ENCODE results near the gene TEN1.

Gene TEN1

GRCh38 chr17:76019833-76020467 is 40.9 kb downstream of the TEN1 start:
- Histone ChIP-seq H3K27me3 (replicated peaks; ENCODE audit: control insufficient read depth, insufficient read depth, low read length) (peaks cover 37% of the 10 kb centered on the region), H3K9ac (ENCODE audit: low read length) (no peak overlapping the region), H3K4me3 (ENCODE audit: low read length) (no peak overlapping the region), H3K9me3 (ENCODE audit: control insufficient read depth, low read length) (no peaks in the 10 kb centered on the region), H3K36me3 (ENCODE audit: control insufficient read depth, insufficient read depth, low read length, severe bottlenecking) (no peaks in the 10 kb centered on the region), H3K4me1 (ENCODE audit: control insufficient read depth, insufficient read depth, low read length) (no peaks in the 10 kb centered on the region)
- no peak for DNase-seq (ENCODE audit: low read depth)

GRCh38 chr17:76022285-76022684 is 43.2 kb downstream of the TEN1 start:
- H3K27me3 ChIP-seq (replicated peaks; ENCODE audit: control insufficient read depth, insufficient read depth, low read length) = peaks cover 30% of the 10 kb centered on the region
- no peaks in the 10 kb centered on the region for H3K9me3 ChIP-seq (ENCODE audit: control insufficient read depth, low read length)
- no peak overlapping the region for H3K9ac ChIP-seq (ENCODE audit: low read length)
- H3K4me1 ChIP-seq (ENCODE audit: control insufficient read depth, insufficient read depth, low read length) = no peaks in the 10 kb centered on the region
- no peak for DNase-seq (ENCODE audit: low read depth)
- no peak overlapping the region for H3K4me3 ChIP-seq (ENCODE audit: low read length)
- no peaks in the 10 kb centered on the region for H3K36me3 ChIP-seq (ENCODE audit: control insufficient read depth, insufficient read depth, low read length, severe bottlenecking)

- DNase-seq (ENCODE audit: low read depth) = no peak
- H3K27me3 ChIP-seq (replicated peaks; ENCODE audit: control insufficient read depth, insufficient read depth, low read length) = peaks cover 28% of the 10 kb centered on the region
- H3K4me3 ChIP-seq (ENCODE audit: low read length) = no peak overlapping the region
- no peaks in the 10 kb centered on the region for H3K9me3 ChIP-seq (ENCODE audit: control insufficient read depth, low read length)
- H3K9ac ChIP-seq (ENCODE audit: low read length) = no peak overlapping the region
- no peaks in the 10 kb centered on the region for H3K36me3 ChIP-seq (ENCODE audit: control insufficient read depth, insufficient read depth, low read length, severe bottlenecking)
- no peaks in the 10 kb centered on the region for H3K4me1 ChIP-seq (ENCODE audit: control insufficient read depth, insufficient read depth, low read length)
Measured at GRCh38 chr17:76022973-76023899, 44.2 kb downstream of the TEN1 start.

- no peak for DNase-seq (ENCODE audit: low read depth)
- Histone ChIP-seq H3K4me3 (ENCODE audit: low read length) (no peak overlapping the region), H3K27me3 (replicated peaks; ENCODE audit: control insufficient read depth, insufficient read depth, low read length) (peaks cover 28% of the 10 kb centered on the region), H3K36me3 (ENCODE audit: control insufficient read depth, insufficient read depth, low read length, severe bottlenecking) (no peaks in the 10 kb centered on the region), H3K4me1 (ENCODE audit: control insufficient read depth, insufficient read depth, low read length) (no peaks in the 10 kb centered on the region), H3K9ac (ENCODE audit: low read length) (no peak overlapping the region), H3K9me3 (ENCODE audit: control insufficient read depth, low read length) (no peaks in the 10 kb centered on the region)
Measured at GRCh38 chr17:76023900-76024237, 44.8 kb downstream of the TEN1 start.

GRCh38 chr17:76024353-76024752 is 45.3 kb downstream of the TEN1 start:
- Histone ChIP-seq H3K4me1 (ENCODE audit: control insufficient read depth, insufficient read depth, low read length) (no peaks in the 10 kb centered on the region), H3K36me3 (ENCODE audit: control insufficient read depth, insufficient read depth, low read length, severe bottlenecking) (no peaks in the 10 kb centered on the region), H3K9ac (ENCODE audit: low read length) (no peak overlapping the region), H3K4me3 (ENCODE audit: low read length) (no peak overlapping the region), H3K27me3 (replicated peaks; ENCODE audit: control insufficient read depth, insufficient read depth, low read length) (peaks cover 23% of the 10 kb centered on the region), H3K9me3 (ENCODE audit: control insufficient read depth, low read length) (no peaks in the 10 kb centered on the region)
- no peak for DNase-seq (ENCODE audit: low read depth)

- Histone ChIP-seq H3K36me3 (ENCODE audit: control insufficient read depth, insufficient read depth, low read length, severe bottlenecking) (no peaks in the 10 kb centered on the region), H3K4me1 (ENCODE audit: control insufficient read depth, insufficient read depth, low read length) (no peaks in the 10 kb centered on the region), H3K4me3 (ENCODE audit: low read length) (no peak overlapping the region), H3K9me3 (ENCODE audit: control insufficient read depth, low read length) (no peaks in the 10 kb centered on the region), H3K27me3 (replicated peaks; ENCODE audit: control insufficient read depth, insufficient read depth, low read length) (peaks cover 15% of the 10 kb centered on the region), H3K9ac (ENCODE audit: low read length) (no peak overlapping the region)
- no peak for DNase-seq (ENCODE audit: low read depth)
Measured at GRCh38 chr17:76025294-76025693, 46.3 kb downstream of the TEN1 start.

- H3K27me3 ChIP-seq (replicated peaks; ENCODE audit: control insufficient read depth, insufficient read depth, low read length) = peaks cover 11% of the 10 kb centered on the region
- DNase-seq (ENCODE audit: low read depth) = no peak
- H3K9me3 ChIP-seq (ENCODE audit: control insufficient read depth, low read length) = no peaks in the 10 kb centered on the region
- no peaks in the 10 kb centered on the region for H3K36me3 ChIP-seq (ENCODE audit: control insufficient read depth, insufficient read depth, low read length, severe bottlenecking)
- H3K9ac ChIP-seq (ENCODE audit: low read length) = no peak overlapping the region
- H3K4me3 ChIP-seq (ENCODE audit: low read length) = no peak overlapping the region
- H3K4me1 ChIP-seq (ENCODE audit: control insufficient read depth, insufficient read depth, low read length) = no peaks in the 10 kb centered on the region
Measured at GRCh38 chr17:76026714-76027158, 47.7 kb downstream of the TEN1 start.

- Histone ChIP-seq H3K4me3 (ENCODE audit: low read length) (no peak within 1 kb of the TSS), H3K4me1 (ENCODE audit: control insufficient read depth, insufficient read depth, low read length) (no peaks in the 10 kb centered on the region), H3K9me3 (ENCODE audit: control insufficient read depth, low read length) (no peaks in the 10 kb centered on the region), H3K9ac (ENCODE audit: low read length) (no peak within 1 kb of the TSS), H3K27me3 (replicated peaks; ENCODE audit: control insufficient read depth, insufficient read depth, low read length) (peaks cover 11% of the 10 kb centered on the region), H3K36me3 (ENCODE audit: control insufficient read depth, insufficient read depth, low read length, severe bottlenecking) (no peaks in the 10 kb centered on the region)
- DNase-seq (ENCODE audit: low read depth) = no peak
Measured at GRCh38 chr17:76027159-76027839, 48.3 kb downstream of the TEN1 start, which contains the start of gene EVPL. Gene EVPL (minus strand): TSS chr17:76027306. CDS start chr17:76027198, 108 bp downstream.

GRCh38 chr17:76032073-76032779 is 53.2 kb downstream of the TEN1 start:
- peaks cover 3% of the 10 kb centered on the region for H3K27me3 ChIP-seq (replicated peaks; ENCODE audit: control insufficient read depth, insufficient read depth, low read length)
- no peak for DNase-seq (ENCODE audit: low read depth)
- no peak overlapping the region for H3K9ac ChIP-seq (ENCODE audit: low read length)
- H3K4me1 ChIP-seq (ENCODE audit: control insufficient read depth, insufficient read depth, low read length) = no peaks in the 10 kb centered on the region
- no peak overlapping the region for H3K4me3 ChIP-seq (ENCODE audit: low read length)
- H3K9me3 ChIP-seq (ENCODE audit: control insufficient read depth, low read length) = no peaks in the 10 kb centered on the region
- no peaks in the 10 kb centered on the region for H3K36me3 ChIP-seq (ENCODE audit: control insufficient read depth, insufficient read depth, low read length, severe bottlenecking)

GRCh38 chr17:76032780-76033108 is 53.7 kb downstream of the TEN1 start:
- no peak for DNase-seq (ENCODE audit: low read depth)
- Histone ChIP-seq H3K27me3 (replicated peaks; ENCODE audit: control insufficient read depth, insufficient read depth, low read length) (peaks cover 3% of the 10 kb centered on the region), H3K4me1 (ENCODE audit: control insufficient read depth, insufficient read depth, low read length) (no peaks in the 10 kb centered on the region), H3K9me3 (ENCODE audit: control insufficient read depth, low read length) (no peaks in the 10 kb centered on the region), H3K9ac (ENCODE audit: low read length) (no peak overlapping the region), H3K36me3 (ENCODE audit: control insufficient read depth, insufficient read depth, low read length, severe bottlenecking) (no peaks in the 10 kb centered on the region), H3K4me3 (ENCODE audit: low read length) (no peak overlapping the region)

GRCh38 chr17:76033139-76033538 is 54.1 kb downstream of the TEN1 start:
- Histone ChIP-seq H3K36me3 (ENCODE audit: control insufficient read depth, insufficient read depth, low read length, severe bottlenecking) (peaks cover 4% of the 10 kb centered on the region), H3K9ac (ENCODE audit: low read length) (no peak overlapping the region), H3K4me1 (ENCODE audit: control insufficient read depth, insufficient read depth, low read length) (no peaks in the 10 kb centered on the region), H3K4me3 (ENCODE audit: low read length) (no peak overlapping the region), H3K9me3 (ENCODE audit: control insufficient read depth, low read length) (no peaks in the 10 kb centered on the region), H3K27me3 (replicated peaks; ENCODE audit: control insufficient read depth, insufficient read depth, low read length) (peaks cover 3% of the 10 kb centered on the region)
- DNase-seq (ENCODE audit: low read depth) = no peak

Measured in adipocyte (in vitro differentiated cells).